Mammary epithelial cell (primary cell): ENCODE data around the gene SPATA31D3.

ENCODE experiments used
- EZH2 ChIP-seq: IDR thresholded peaks from 2 replicates; pipeline ENCODE4 v1.6.1; 2012; ENCODE audit warnings: low read length, inconsistent platforms, borderline replicate concordance
- TF ChIP-seq, protein P1 (sequence below), 2 donors: IDR thresholded peaks in 1 of 2; conservative IDR thresholded peaks in 1 of 2; 2 replicates each; pipeline ENCODE4 v1.5.1; 2011 to 2012; ENCODE audit warnings: inconsistent platforms in 2 of 2, low read length in 2 of 2, mild to moderate bottlenecking in 2 of 2, control low read depth in 1 of 2, low read depth in 1 of 2; ENCODE audit not compliant: insufficient read depth in 1 of 2; ENCODE audit errors: extremely low read depth in 1 of 2

DNA sequence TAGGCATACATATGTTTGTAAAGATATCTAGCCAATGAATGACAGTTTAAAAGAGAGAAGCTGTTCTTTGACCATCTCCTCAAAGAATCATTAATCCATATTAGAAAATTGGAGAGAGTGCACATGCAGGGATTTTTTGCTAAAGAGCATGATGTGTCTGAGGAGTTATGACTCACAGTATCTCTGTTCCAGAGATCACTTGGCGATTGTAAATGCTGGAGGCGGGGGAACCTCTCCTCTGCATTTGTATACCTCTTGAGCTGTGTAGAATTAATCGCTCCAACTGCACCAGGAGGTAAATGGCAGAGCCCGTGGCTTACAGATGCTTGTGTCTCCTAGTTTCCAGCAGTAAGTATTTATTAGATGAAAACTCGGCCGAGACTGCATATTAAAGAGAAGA is 41.6 kb downstream of the SPATA31D3 start:
- TF ChIP-seq, protein P1, sequence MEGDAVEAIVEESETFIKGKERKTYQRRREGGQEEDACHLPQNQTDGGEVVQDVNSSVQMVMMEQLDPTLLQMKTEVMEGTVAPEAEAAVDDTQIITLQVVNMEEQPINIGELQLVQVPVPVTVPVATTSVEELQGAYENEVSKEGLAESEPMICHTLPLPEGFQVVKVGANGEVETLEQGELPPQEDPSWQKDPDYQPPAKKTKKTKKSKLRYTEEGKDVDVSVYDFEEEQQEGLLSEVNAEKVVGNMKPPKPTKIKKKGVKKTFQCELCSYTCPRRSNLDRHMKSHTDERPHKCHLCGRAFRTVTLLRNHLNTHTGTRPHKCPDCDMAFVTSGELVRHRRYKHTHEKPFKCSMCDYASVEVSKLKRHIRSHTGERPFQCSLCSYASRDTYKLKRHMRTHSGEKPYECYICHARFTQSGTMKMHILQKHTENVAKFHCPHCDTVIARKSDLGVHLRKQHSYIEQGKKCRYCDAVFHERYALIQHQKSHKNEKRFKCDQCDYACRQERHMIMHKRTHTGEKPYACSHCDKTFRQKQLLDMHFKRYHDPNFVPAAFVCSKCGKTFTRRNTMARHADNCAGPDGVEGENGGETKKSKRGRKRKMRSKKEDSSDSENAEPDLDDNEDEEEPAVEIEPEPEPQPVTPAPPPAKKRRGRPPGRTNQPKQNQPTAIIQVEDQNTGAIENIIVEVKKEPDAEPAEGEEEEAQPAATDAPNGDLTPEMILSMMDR (conservative IDR thresholded peaks at IDR 0.05 in 1 of 2, IDR thresholded peaks at IDR 0.05 in 1 of 2; ENCODE audit: extremely low read depth in 1 of 2, insufficient read depth in 1 of 2, low read depth in 1 of 2, low read length in 2 of 2) = no peak
- no peak for TF ChIP-seq EZH2
